SK-N-SH (cell line): ENCODE data around the gene ANKRD40. TPM values are rescaled to one million over a fixed set of nuclear protein-coding genes. Genes with fewer than 3 reads are reported as not detected.

Experiments
- CTCF ChIA-PET: fragments of 300-600, 350-600 bp; formaldehyde crosslinking; extraction: SDS; loops from one replicate; lab custom pipeline; 2021; lab: Yijun Ruan, JAX
- POLR2A ChIA-PET: fragments of 350-600 bp; sonication (Branson Sonifier 250); formaldehyde crosslinking; extraction: SDS; loops from one replicate; lab custom pipeline; 2020; ENCODE audit warnings: antibody characterized with exemption, inconsistent platforms; lab: Yijun Ruan, JAX
- DNase-seq: peaks from one replicate; pipeline ENCODE4 v3.0.0; 2012
- H2AFZ ChIP-seq: fragments of 200-600 bp; sonication (generic); 2 replicates; pipeline ENCODE4 v1.8.1; 2016; ENCODE audit warnings: antibody characterized with exemption, mild to moderate bottlenecking, low read depth
- H3F3A ChIP-seq: fragments of 200-600 bp; sonication (generic); replicated peaks from 2 replicates; pipeline ENCODE3; 2016; ENCODE audit warnings: antibody characterized with exemption, mild to moderate bottlenecking; ENCODE audit not compliant: insufficient read depth
- H3K27ac ChIP-seq, 2 experiments: fragments of 200-500 bp in 1 of 2; fragments of 200-600 bp in 1 of 2; sonication (Bioruptor generic) in 1 of 2; sonication (generic), shearing (Covaris generic) in 1 of 2; 2 replicates each; pipeline versions ENCODE4 v1.5.1 to v1.6.1; 2014 to 2016; ENCODE audit warnings: low read depth in 2 of 2, inconsistent platforms in 1 of 2, low read length in 1 of 2, mild to moderate bottlenecking in 1 of 2, mixed read lengths in 1 of 2
- H3K27me3 ChIP-seq: fragments of 200-600 bp; sonication (generic), shearing (Covaris generic); 2 replicates; pipeline ENCODE4 v1.6.1; 2016; ENCODE audit warnings: mixed run types; ENCODE audit not compliant: insufficient read depth
- H3K36me3 ChIP-seq, 2 experiments: fragments of 200-500 bp in 1 of 2; fragments of 200-600 bp in 1 of 2; sonication (Bioruptor generic) in 1 of 2; sonication (generic) in 1 of 2; replicated peaks in 1 of 2; 2 replicates each; pipeline versions ENCODE3 to v1.5.1; 2014 to 2016; ENCODE audit warnings: low read length in 1 of 2, mild to moderate bottlenecking in 1 of 2; ENCODE audit not compliant: insufficient read depth in 2 of 2, control insufficient read depth in 1 of 2
- H3K4me1 ChIP-seq, 2 experiments: fragments of 200-500 bp in 1 of 2; fragments of 200-600 bp in 1 of 2; sonication (Bioruptor generic) in 1 of 2; sonication (generic), shearing (Covaris generic) in 1 of 2; 2 replicates each; pipeline versions ENCODE4 v1.5.1 to v1.6.1; 2014 to 2016; ENCODE audit warnings: low read depth in 1 of 2, low read length in 1 of 2, mixed run types in 1 of 2; ENCODE audit not compliant: insufficient read depth in 2 of 2, control insufficient read depth in 1 of 2
- H3K4me2 ChIP-seq: fragments of 200-600 bp; sonication (generic), shearing (Covaris generic); 2 replicates; pipeline ENCODE4 v1.6.1; 2017; ENCODE audit warnings: mixed run types
- H3K4me3 ChIP-seq, 2 experiments: fragments of 200-500 bp in 1 of 2; fragments of 200-600 bp in 1 of 2; sonication (Bioruptor generic) in 1 of 2; sonication (generic), shearing (Covaris generic) in 1 of 2; 2 replicates each; pipeline versions ENCODE4 v1.5.1 to v1.8.1; 2014 to 2016; ENCODE audit warnings: low read depth in 2 of 2, inconsistent platforms in 1 of 2, low read length in 1 of 2, mild to moderate bottlenecking in 1 of 2, mixed read lengths in 1 of 2, moderate library complexity in 1 of 2
- H3K79me2 ChIP-seq: fragments of 200-600 bp; sonication (generic); 2 replicates; pipeline ENCODE4 v1.8.1; 2017; ENCODE audit warnings: mild to moderate bottlenecking; ENCODE audit not compliant: insufficient read depth
- H3K9ac ChIP-seq: fragments of 200-600 bp; sonication (generic); 2 replicates; pipeline ENCODE4 v1.6.1; 2017; ENCODE audit warnings: mixed run types
- H3K9me2 ChIP-seq: fragments of 200-600 bp; sonication (generic); 2 replicates; pipeline ENCODE4 v1.6.1; 2017; ENCODE audit warnings: mixed run types
- H3K9me3 ChIP-seq: fragments of 200-600 bp; sonication (generic); 2 replicates; pipeline ENCODE4 v1.6.1; 2017; ENCODE audit warnings: mixed run types, mild to moderate bottlenecking, moderate library complexity
- H4K20me1 ChIP-seq: fragments of 200-600 bp; sonication (generic); 2 replicates; pipeline ENCODE4 v1.6.1; 2017; ENCODE audit warnings: mild to moderate bottlenecking, mixed run types; ENCODE audit not compliant: insufficient read depth
- CHD2 ChIP-seq: fragments of 150-350 bp; IDR thresholded peaks from 2 replicates; pipeline ENCODE4 v1.6.1; 2018; ENCODE audit warnings: low read length; ENCODE audit not compliant: partially characterized antibody
- ELF1 ChIP-seq: IDR thresholded peaks from 2 replicates; pipeline ENCODE4 v1.4.0; 2012
- EZH2phosphoT487 ChIP-seq: fragments of 200-600 bp; sonication (generic); IDR thresholded peaks from 2 replicates; pipeline ENCODE4 v1.6.1; 2017; ENCODE audit warnings: low read depth, mixed run types, mild to moderate bottlenecking, antibody characterized with exemption, moderate library complexity, borderline replicate concordance
- JUND ChIP-seq: IDR thresholded peaks from 2 replicates; pipeline ENCODE4 v1.4.0; 2012
- NFIC ChIP-seq: IDR thresholded peaks from 2 replicates; pipeline ENCODE4 v1.4.0; 2012; ENCODE audit warnings: borderline replicate concordance
- NRF1 ChIP-seq: IDR thresholded peaks from 2 replicates; pipeline ENCODE4 v1.6.1; 2012; ENCODE audit warnings: low read depth, mild to moderate bottlenecking, low read length
- POLR2AphosphoS5 ChIP-seq: IDR thresholded peaks from 2 replicates; pipeline ENCODE4 v1.6.1; 2012; ENCODE audit warnings: low read depth, low read length
- RXRA ChIP-seq: IDR thresholded peaks from 2 replicates; pipeline ENCODE4 v1.4.0; 2012; ENCODE audit warnings: low read depth, mild to moderate bottlenecking, borderline replicate concordance
- SIN3A ChIP-seq: IDR thresholded peaks from 2 replicates; pipeline ENCODE4 v1.6.1; 2012; ENCODE audit warnings: low read depth, mild to moderate bottlenecking, low read length, moderate library complexity, borderline replicate concordance
- TAF1 ChIP-seq: IDR thresholded peaks from 2 replicates; pipeline ENCODE4 v1.6.1; 2012; ENCODE audit warnings: low read depth, mild to moderate bottlenecking, low read length, moderate library complexity, borderline replicate concordance
- TEAD4 ChIP-seq: IDR thresholded peaks from 2 replicates; pipeline ENCODE4 v1.4.0; 2012; ENCODE audit warnings: mild to moderate bottlenecking, borderline replicate concordance; ENCODE audit not compliant: insufficient read depth
- WGBS: methylation state at CpG from one replicate; pipeline ENCODE4 v1.1.6; 2017; ENCODE audit warnings: low lambda C conversion rate; 5-methylcytosine and 5-hydroxymethylcytosine counted together
- polyA plus RNA-seq, 3 experiments: library from polyadenylated mRNA; depleted of rRNA; stranded (reverse); fragments of >200 nt; gene quantifications; 2 replicates each; pipeline ENCODE4 v1.2.3, GENCODE V29; 2012
- TF ChIP-seq, protein P1 (sequence below): IDR thresholded peaks from 2 replicates; pipeline ENCODE4; 2012
- TF ChIP-seq, protein P2 (sequence below): fragments of 200-600 bp; sonication (generic); IDR thresholded peaks from 2 replicates; pipeline ENCODE4 v1.6.1; 2017; ENCODE audit warnings: antibody characterized with exemption, mild to moderate bottlenecking, moderate library complexity
- TF ChIP-seq, protein P3 (sequence below): IDR thresholded peaks from 2 replicates; pipeline ENCODE4 v1.4.0; 2012; ENCODE audit warnings: low read depth, borderline replicate concordance

The ANKRD40 gene
- polyA plus RNA-seq, 1 of the 3 experiments (the other 2 are of a cell fraction) = 33.6 TPM

DNA sequence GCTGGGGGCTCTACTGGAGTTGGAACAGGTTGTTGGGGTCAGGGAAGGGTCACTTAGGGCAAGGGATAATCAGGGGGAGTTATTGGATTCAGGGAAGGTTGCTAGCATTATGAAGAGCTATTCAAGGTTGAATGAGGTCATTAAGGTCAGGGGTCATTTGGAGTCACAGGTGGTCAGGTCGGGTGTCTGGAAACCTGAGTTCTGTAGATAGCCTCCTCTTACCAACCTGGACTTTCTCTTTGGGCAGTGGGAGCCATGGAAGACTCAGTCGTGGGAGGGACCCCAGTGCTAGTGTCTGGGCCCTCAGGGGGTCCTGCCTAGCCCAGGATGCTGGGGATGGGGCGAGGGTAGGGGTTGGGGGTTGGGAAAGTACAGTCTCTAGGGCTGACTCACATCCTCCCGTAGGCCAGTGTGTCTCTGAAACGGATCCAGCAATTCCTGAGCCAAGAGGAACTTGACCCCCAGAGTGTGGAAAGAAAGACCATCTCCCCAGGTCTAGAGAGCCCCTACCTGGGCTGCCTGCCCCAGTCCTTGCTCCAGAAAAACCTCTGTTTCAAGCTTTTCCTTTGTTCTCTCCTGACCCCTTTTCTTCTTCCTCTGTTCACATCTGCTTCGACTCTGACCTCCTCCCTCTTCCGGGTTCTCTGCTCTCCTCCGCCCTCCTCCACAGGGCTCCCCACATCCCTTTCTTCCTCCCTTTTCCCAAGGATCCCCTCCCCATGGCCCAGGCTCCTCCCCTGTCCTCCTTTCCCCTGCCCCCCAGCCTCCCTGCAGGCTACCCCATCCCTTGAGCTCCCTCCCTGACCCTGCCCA, 39.5 kb downstream of the ANKRD40 start (continued):
- TF ChIP-seq, protein P1, sequence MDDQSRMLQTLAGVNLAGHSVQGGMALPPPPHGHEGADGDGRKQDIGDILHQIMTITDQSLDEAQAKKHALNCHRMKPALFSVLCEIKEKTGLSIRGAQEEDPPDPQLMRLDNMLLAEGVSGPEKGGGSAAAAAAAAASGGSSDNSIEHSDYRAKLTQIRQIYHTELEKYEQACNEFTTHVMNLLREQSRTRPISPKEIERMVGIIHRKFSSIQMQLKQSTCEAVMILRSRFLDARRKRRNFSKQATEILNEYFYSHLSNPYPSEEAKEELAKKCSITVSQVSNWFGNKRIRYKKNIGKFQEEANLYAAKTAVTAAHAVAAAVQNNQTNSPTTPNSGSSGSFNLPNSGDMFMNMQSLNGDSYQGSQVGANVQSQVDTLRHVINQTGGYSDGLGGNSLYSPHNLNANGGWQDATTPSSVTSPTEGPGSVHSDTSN = no peak
- TF ChIP-seq SIN3A (no peak), NFIC (peak; percentile 72), TEAD4 (0 out of 2 replicates have a peak, but pooled peaks have one; percentile 17), POLR2AphosphoS5 (peak; percentile 18; the same call in 1 of the 2 replicates), NRF1 (no peak), TAF1 (no peak), ELF1 (no peak; the same call in 1 of the 2 replicates), EZH2phosphoT487 (no peak)
- TF ChIP-seq, protein P2, sequence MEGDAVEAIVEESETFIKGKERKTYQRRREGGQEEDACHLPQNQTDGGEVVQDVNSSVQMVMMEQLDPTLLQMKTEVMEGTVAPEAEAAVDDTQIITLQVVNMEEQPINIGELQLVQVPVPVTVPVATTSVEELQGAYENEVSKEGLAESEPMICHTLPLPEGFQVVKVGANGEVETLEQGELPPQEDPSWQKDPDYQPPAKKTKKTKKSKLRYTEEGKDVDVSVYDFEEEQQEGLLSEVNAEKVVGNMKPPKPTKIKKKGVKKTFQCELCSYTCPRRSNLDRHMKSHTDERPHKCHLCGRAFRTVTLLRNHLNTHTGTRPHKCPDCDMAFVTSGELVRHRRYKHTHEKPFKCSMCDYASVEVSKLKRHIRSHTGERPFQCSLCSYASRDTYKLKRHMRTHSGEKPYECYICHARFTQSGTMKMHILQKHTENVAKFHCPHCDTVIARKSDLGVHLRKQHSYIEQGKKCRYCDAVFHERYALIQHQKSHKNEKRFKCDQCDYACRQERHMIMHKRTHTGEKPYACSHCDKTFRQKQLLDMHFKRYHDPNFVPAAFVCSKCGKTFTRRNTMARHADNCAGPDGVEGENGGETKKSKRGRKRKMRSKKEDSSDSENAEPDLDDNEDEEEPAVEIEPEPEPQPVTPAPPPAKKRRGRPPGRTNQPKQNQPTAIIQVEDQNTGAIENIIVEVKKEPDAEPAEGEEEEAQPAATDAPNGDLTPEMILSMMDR = no peak
- TF ChIP-seq, protein P3, sequence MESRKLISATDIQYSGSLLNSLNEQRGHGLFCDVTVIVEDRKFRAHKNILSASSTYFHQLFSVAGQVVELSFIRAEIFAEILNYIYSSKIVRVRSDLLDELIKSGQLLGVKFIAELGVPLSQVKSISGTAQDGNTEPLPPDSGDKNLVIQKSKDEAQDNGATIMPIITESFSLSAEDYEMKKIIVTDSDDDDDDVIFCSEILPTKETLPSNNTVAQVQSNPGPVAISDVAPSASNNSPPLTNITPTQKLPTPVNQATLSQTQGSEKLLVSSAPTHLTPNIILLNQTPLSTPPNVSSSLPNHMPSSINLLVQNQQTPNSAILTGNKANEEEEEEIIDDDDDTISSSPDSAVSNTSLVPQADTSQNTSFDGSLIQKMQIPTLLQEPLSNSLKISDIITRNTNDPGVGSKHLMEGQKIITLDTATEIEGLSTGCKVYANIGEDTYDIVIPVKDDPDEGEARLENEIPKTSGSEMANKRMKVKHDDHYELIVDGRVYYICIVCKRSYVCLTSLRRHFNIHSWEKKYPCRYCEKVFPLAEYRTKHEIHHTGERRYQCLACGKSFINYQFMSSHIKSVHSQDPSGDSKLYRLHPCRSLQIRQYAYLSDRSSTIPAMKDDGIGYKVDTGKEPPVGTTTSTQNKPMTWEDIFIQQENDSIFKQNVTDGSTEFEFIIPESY = no peak

DNA sequence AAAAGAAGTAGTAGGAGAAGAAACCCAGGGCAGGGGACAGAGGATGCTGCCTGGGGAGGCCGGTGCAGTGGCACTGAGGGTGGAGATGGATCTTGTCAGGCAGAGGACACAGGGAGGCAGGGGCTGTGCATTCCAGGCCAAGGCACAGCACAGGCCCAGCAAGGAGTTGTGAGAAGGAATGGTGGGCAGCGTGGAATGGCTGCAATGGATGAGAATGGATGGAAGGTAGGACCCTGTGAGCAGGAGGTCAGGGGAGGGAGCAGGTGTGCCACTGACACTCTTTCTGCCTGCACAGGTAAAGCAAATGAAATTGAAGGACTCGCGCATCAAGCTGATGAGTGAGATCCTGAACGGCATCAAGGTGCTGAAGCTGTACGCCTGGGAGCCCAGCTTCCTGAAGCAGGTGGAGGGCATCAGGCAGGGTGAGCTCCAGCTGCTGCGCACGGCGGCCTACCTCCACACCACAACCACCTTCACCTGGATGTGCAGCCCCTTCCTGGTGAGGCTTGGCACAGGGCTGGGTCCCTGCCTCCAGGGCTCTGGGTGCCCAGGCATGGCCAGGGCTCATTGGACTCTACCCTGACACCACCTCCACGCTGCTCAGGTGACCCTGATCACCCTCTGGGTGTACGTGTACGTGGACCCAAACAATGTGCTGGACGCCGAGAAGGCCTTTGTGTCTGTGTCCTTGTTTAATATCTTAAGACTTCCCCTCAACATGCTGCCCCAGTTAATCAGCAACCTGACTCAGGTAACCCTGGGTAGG, 40.3 kb downstream of the ANKRD40 start:
- H3K9ac ChIP-seq = no peak overlapping the region
- H3K9me3 ChIP-seq = no peaks in the 10 kb centered on the region
- H2AFZ ChIP-seq = no peak overlapping the region
- no peak overlapping the region for H3K4me3 ChIP-seq
- H3K27me3 ChIP-seq = no peaks in the 10 kb centered on the region
- no peaks in the 10 kb centered on the region for H3K9me2 ChIP-seq
- TF ChIP-seq JUND = no peak
- no peak for TF ChIP-seq CHD2
- TF ChIP-seq RXRA = no peak
- peak; percentile 16; the same call in 1 of the 2 replicates for TF ChIP-seq POLR2AphosphoS5
- H4K20me1 ChIP-seq = no peaks in the 10 kb centered on the region
- 96% methylated on average over 14 of the region's 14 CpGs for WGBS
- ChIA-PET POLR2A (no interaction called here), CTCF (interaction anchor here (1.4 to 13.1 kb wide), 5 partner anchors 13 to 117 kb away, joined by 3 to 130 read pairs (median 12); no protein-coding TSS in a partner anchor)
- peaks cover 0 to 30% of the 10 kb centered on the region in 2 experiments; a peak in 3 of 4 replicates for H3K4me1 ChIP-seq
- DNase-seq = no peak
- H3K79me2 ChIP-seq = no peaks in the 10 kb centered on the region
- H3K27ac ChIP-seq = peak overlapping the region in 1 of 2 experiments; percentile 42; a peak in 2 of 4 replicates
- H3K4me2 ChIP-seq = peak overlapping the region; percentile 42
- peaks cover 7 to 17% of the 10 kb centered on the region in 2 experiments for H3K36me3 ChIP-seq
- peaks cover 16% of the 10 kb centered on the region for H3F3A ChIP-seq
